HEK293 (cell line): ENCODE measurements around the gene SCYGR8.

Experiments
- CTCF ChIA-PET: fragments of 350-600 bp; formaldehyde crosslinking; extraction: SDS; loops from one replicate; lab custom pipeline; 2021; ENCODE audit warnings: antibody characterized with exemption; lab: Yijun Ruan, JAX
- POLR2A ChIA-PET: fragments of 300-600 bp; formaldehyde crosslinking; extraction: SDS; loops from one replicate; lab custom pipeline; 2020; ENCODE audit warnings: antibody characterized with exemption, inconsistent platforms; lab: Yijun Ruan, JAX
- H3K27ac ChIP-seq: fragments of 200-500 bp; sonication (Bioruptor generic); 2 replicates; pipeline ENCODE4 v1.5.1; 2014; ENCODE audit warnings: low read depth, low read length, control low read depth, inconsistent platforms; ENCODE audit errors: extremely low read depth
- H3K36me3 ChIP-seq, 2 experiments: fragments of 200-500 bp in 1 of 2; sonication (Bioruptor generic) in 1 of 2; 1 replicate in 1 of 2; 2 replicates in 1 of 2; pipeline ENCODE4 v1.5.1; 2014 to 2017; ENCODE audit warnings: inconsistent platforms in 2 of 2, low read length in 2 of 2; ENCODE audit not compliant: control insufficient read depth in 2 of 2, insufficient read depth in 1 of 2
- H3K4me1 ChIP-seq: fragments of 200-500 bp; sonication (Bioruptor generic); 2 replicates; pipeline ENCODE4 v1.5.1; 2014; ENCODE audit warnings: mild to moderate bottlenecking, low read length, inconsistent platforms; ENCODE audit not compliant: control insufficient read depth, insufficient read depth
- H3K4me3 ChIP-seq: 2 replicates; pipeline ENCODE4 v1.5.1; 2011; ENCODE audit warnings: low read depth, mild to moderate bottlenecking, control low read depth, low read length, moderate library complexity
- H3K9me3 ChIP-seq: fragments of 200-500 bp; sonication (Bioruptor generic); 2 replicates; pipeline ENCODE4 v1.5.1; 2014; ENCODE audit warnings: low read depth, low read length, inconsistent platforms; ENCODE audit not compliant: control insufficient read depth, insufficient read depth
- GFI1B ChIP-seq: fragments of 450-650 bp; formaldehyde crosslinking; IDR thresholded peaks from 2 replicates; pipeline ENCODE4 v1.5.1; 2016; ENCODE audit warnings: missing biosample characterization, missing genetic modification characterization
- OSR2 ChIP-seq: fragments of 450-650 bp; formaldehyde crosslinking; IDR thresholded peaks from 2 replicates; pipeline ENCODE4 v1.5.1; 2016; ENCODE audit warnings: missing biosample characterization, missing genetic modification characterization
- REST ChIP-seq: fragments of 450-650 bp; formaldehyde crosslinking; IDR thresholded peaks from 2 replicates; pipeline ENCODE4 v1.5.1; 2016; ENCODE audit warnings: missing biosample characterization, missing genetic modification characterization
- SETDB1 ChIP-seq: IDR thresholded peaks from one replicate; pipeline ENCODE4 v1.6.1; 2017; ENCODE audit warnings: mild to moderate bottlenecking, low read length, moderate library complexity, mixed read lengths; ENCODE audit not compliant: insufficient read length
- TRIM28 ChIP-seq: IDR thresholded peaks from 2 replicates; pipeline ENCODE4 v1.6.1; 2011; ENCODE audit warnings: low read length, control low read depth, borderline replicate concordance
- ZNF221 ChIP-seq: fragments of 450-650 bp; formaldehyde crosslinking; IDR thresholded peaks from 2 replicates; pipeline ENCODE4 v1.5.1; 2017; ENCODE audit warnings: missing biosample characterization, missing genetic modification characterization, borderline replicate concordance
- ZNF23 ChIP-seq: fragments of 450-650 bp; formaldehyde crosslinking; IDR thresholded peaks from 2 replicates; pipeline ENCODE4 v1.5.1; 2016; ENCODE audit warnings: missing biosample characterization, missing genetic modification characterization, borderline replicate concordance
- ZNF280C ChIP-seq: fragments of 450-650 bp; formaldehyde crosslinking; IDR thresholded peaks from 2 replicates; pipeline ENCODE4 v1.5.1; 2016; ENCODE audit warnings: missing biosample characterization, missing genetic modification characterization
- ZNF521 ChIP-seq: fragments of 450-650 bp; formaldehyde crosslinking; IDR thresholded peaks from 2 replicates; pipeline ENCODE4 v1.5.1; 2017; ENCODE audit warnings: missing biosample characterization, mild to moderate bottlenecking, missing genetic modification characterization
- ZNF580 ChIP-seq: fragments of 450-650 bp; formaldehyde crosslinking; IDR thresholded peaks from 2 replicates; pipeline ENCODE4 v1.5.1; 2016; ENCODE audit warnings: missing biosample characterization, missing genetic modification characterization
- ZNF692 ChIP-seq: fragments of 450-650 bp; formaldehyde crosslinking; IDR thresholded peaks from 2 replicates; pipeline ENCODE4 v1.5.1; 2016; ENCODE audit warnings: missing biosample characterization, missing genetic modification characterization
- ZNF768 ChIP-seq: fragments of 450-650 bp; formaldehyde crosslinking; IDR thresholded peaks from 2 replicates; pipeline ENCODE4 v1.5.1; 2018; ENCODE audit warnings: missing biosample characterization, mild to moderate bottlenecking, missing genetic modification characterization
- ZSCAN4 ChIP-seq: fragments of 450-650 bp; formaldehyde crosslinking; IDR thresholded peaks from 2 replicates; pipeline ENCODE4 v1.5.1; 2017; ENCODE audit warnings: missing biosample characterization, missing genetic modification characterization

Gene SCYGR8

GRCh38 chr2:227783404-227784138 lies 37.9 kb downstream of the SCYGR8 start (continued):
- no peak for TF ChIP-seq REST

GRCh38 chr2:227785293-227785692 lies 39.6 kb downstream of the SCYGR8 start:
- CTCF ChIA-PET = interaction anchor here (0.6 kb wide), 1 partner anchor 140 kb away, joined by 4 read pairs; no protein-coding TSS in a partner anchor
- H3K36me3 ChIP-seq = no peaks in the 10 kb centered on the region
- no peaks in the 10 kb centered on the region for H3K9me3 ChIP-seq
- TF ChIP-seq ZNF580 (tag by site-specific recombination) (no peak), ZNF692 (tag by site-specific recombination) (no peak), OSR2 (no peak)
- TF ChIP-seq, all 188 proteins: peak for 0
- H3K27ac ChIP-seq = no peak overlapping the region
- H3K4me3 ChIP-seq = no peak overlapping the region
- H3K4me1 ChIP-seq = no peaks in the 10 kb centered on the region
- POLR2A ChIA-PET = no interaction called here

GRCh38 chr2:227788561-227789018 lies 42.9 kb downstream of the SCYGR8 start:
- no peak overlapping the region for H3K27ac ChIP-seq
- POLR2A ChIA-PET = no interaction called here
- H3K4me1 ChIP-seq = no peaks in the 10 kb centered on the region
- TF ChIP-seq SETDB1 (peak; percentile 59), TRIM28 (no peak)
- CTCF ChIA-PET = no interaction called here
- no peaks in the 10 kb centered on the region for H3K9me3 ChIP-seq
- H3K36me3 ChIP-seq = no peaks in the 10 kb centered on the region
- H3K4me3 ChIP-seq = no peak overlapping the region

- ChIA-PET POLR2A (no interaction called here), CTCF (no interaction called here)
- no peaks in the 10 kb centered on the region for H3K4me1 ChIP-seq
- H3K27ac ChIP-seq = no peak overlapping the region
- H3K9me3 ChIP-seq = no peaks in the 10 kb centered on the region
- TF ChIP-seq ZNF23 (tag by site-specific recombination) (no peak), ZSCAN4 (tag by site-specific recombination) (no peak), ZNF768 (no peak), ZNF221 (no peak), ZNF521 (tag by site-specific recombination) (no peak), GFI1B (no peak), ZNF280C (no peak)
- H3K36me3 ChIP-seq = no peaks in the 10 kb centered on the region
- no peak overlapping the region for H3K4me3 ChIP-seq
Observed at GRCh38 chr2:227789803-227790202, 44.1 kb downstream of the SCYGR8 start.
